HCT116 (cell line): Measurements from ENCODE around the gene SHH. TPM values are rescaled to one million over a fixed set of nuclear protein-coding genes. Genes with fewer than 3 reads are reported as not detected.

Source experiments
- ATAC-seq: fragments of 200-7000 bp; cut with Tn5 transposase; 2 replicates; pipeline ENCODE4 v1.9.1; 2020; ENCODE audit warnings: mild to moderate bottlenecking, moderate library complexity
- BruUV-seq: library from RNA; stranded (reverse); fragments of 400-500 nt; replicated peaks from 2 replicates; lab custom pipeline; 2021; lab: Mats Ljungman, UMichigan
- CTCF ChIA-PET: fragments of 300-600 bp; sonication (Branson Sonifier 250); formaldehyde crosslinking; loops from one replicate; lab custom pipeline; 2021; ENCODE audit warnings: antibody characterized with exemption; lab: Charles Lee
- POLR2A ChIA-PET: fragments of 300-600, 350-600 bp; sonication (Branson Sonifier 250); formaldehyde crosslinking; loops from one replicate; lab custom pipeline; 2021; ENCODE audit warnings: antibody characterized with exemption; lab: Charles Lee
- RAD21 ChIA-PET, 2 experiments: fragments of 300-600 bp; sonication (Branson Sonifier 250); formaldehyde crosslinking; loops; one replicate each; lab custom pipeline; 2023; ENCODE audit warnings: low total read pairs in 2 of 2; ENCODE audit not compliant: uncharacterized antibody in 2 of 2, unreplicated experiment in 2 of 2, low non-redundant PET in 1 of 2; lab: Charles Lee
- DNase-seq: peaks from one replicate; pipeline ENCODE4 v3.0.0-alpha.2; 2010; ENCODE audit warnings: low read depth, low spot score
- H2AFZ ChIP-seq: fragments of 200-600 bp; shearing (Covaris generic), sonication (generic); 2 replicates; pipeline ENCODE4 v1.6.1; 2017; ENCODE audit warnings: low read depth, mixed run types, mixed read lengths, antibody characterized with exemption, low read length; ENCODE audit not compliant: poor library complexity, severe bottlenecking
- H3K27ac ChIP-seq: 2 replicates; pipeline ENCODE4 v1.5.1; 2012; ENCODE audit warnings: low read depth, low read length
- H3K27me3 ChIP-seq: fragments of 200-600 bp; sonication (generic); 2 replicates; pipeline ENCODE4 v1.6.1; 2016; ENCODE audit warnings: mixed run types, low read length, mixed read lengths; ENCODE audit not compliant: insufficient read depth
- H3K36me3 ChIP-seq, 2 experiments: fragments of 200-500 bp in 1 of 2; fragments of 200-600 bp in 1 of 2; sonication (Bioruptor generic) in 1 of 2; sonication (generic) in 1 of 2; 2 replicates each; pipeline versions ENCODE4 v1.5.1 to v1.6.1; 2014 to 2016; ENCODE audit warnings: low read length in 2 of 2, inconsistent platforms in 1 of 2, mixed read lengths in 1 of 2, mixed run types in 1 of 2; ENCODE audit not compliant: insufficient read depth in 2 of 2, control insufficient read depth in 1 of 2
- H3K4me1 ChIP-seq, 2 experiments: fragments of 200-600 bp in 1 of 2; sonication (generic) in 1 of 2; 2 replicates each; pipeline versions ENCODE4 v1.5.1 to v1.6.1; 2012 to 2017; ENCODE audit warnings: low read length in 2 of 2, inconsistent platforms in 1 of 2, mild to moderate bottlenecking in 1 of 2, mixed read lengths in 1 of 2, mixed run types in 1 of 2, moderate library complexity in 1 of 2; ENCODE audit not compliant: insufficient read depth in 2 of 2, control insufficient read depth in 1 of 2
- H3K4me2 ChIP-seq: fragments of 200-600 bp; sonication (generic); 2 replicates; pipeline ENCODE4 v1.6.1; 2017; ENCODE audit warnings: mixed run types, low read length, mixed read lengths
- H3K4me3 ChIP-seq, 2 experiments: fragments of 200-600 bp in 1 of 2; sonication (generic) in 1 of 2; replicated peaks in 1 of 2; 2 replicates each; pipeline ENCODE4 v1.5.1; 2011 to 2016; ENCODE audit warnings: low read length in 2 of 2, control low read depth in 1 of 2, low read depth in 1 of 2, mild to moderate bottlenecking in 1 of 2, mixed read lengths in 1 of 2, mixed run types in 1 of 2
- H3K79me2 ChIP-seq: fragments of 200-600 bp; sonication (generic); 2 replicates; pipeline ENCODE4 v1.6.1; 2017; ENCODE audit warnings: mild to moderate bottlenecking, mixed run types, low read length, moderate library complexity, mixed read lengths; ENCODE audit not compliant: insufficient read depth
- H3K9ac ChIP-seq: fragments of 200-600 bp; sonication (generic); 2 replicates; pipeline ENCODE4 v1.6.1; 2016; ENCODE audit warnings: low read length, mixed read lengths
- H3K9me2 ChIP-seq: fragments of 200-600 bp; sonication (generic), shearing (Covaris generic); 2 replicates; pipeline ENCODE4 v1.6.1; 2017; ENCODE audit warnings: mixed run types, mild to moderate bottlenecking, moderate library complexity; ENCODE audit not compliant: insufficient read depth
- H3K9me3 ChIP-seq, 2 experiments: fragments of 200-500 bp in 1 of 2; fragments of 200-600 bp in 1 of 2; sonication (Bioruptor generic) in 1 of 2; sonication (generic) in 1 of 2; 2 replicates each; pipeline ENCODE4 v1.6.1; 2014 to 2017; ENCODE audit warnings: low read length in 2 of 2, mixed read lengths in 2 of 2, inconsistent platforms in 1 of 2, low read depth in 1 of 2, mild to moderate bottlenecking in 1 of 2, mixed run types in 1 of 2, moderate library complexity in 1 of 2; ENCODE audit not compliant: control insufficient read depth in 1 of 2, insufficient read depth in 1 of 2
- H4K20me1 ChIP-seq: fragments of 200-600 bp; sonication (generic), shearing (Covaris generic); 2 replicates; pipeline ENCODE4 v1.6.1; 2017; ENCODE audit warnings: mixed run types, mild to moderate bottlenecking, moderate library complexity; ENCODE audit not compliant: insufficient read depth
- ELF1 ChIP-seq: IDR thresholded peaks from 2 replicates; pipeline ENCODE4 v1.6.1; 2012; ENCODE audit warnings: low read depth, borderline replicate concordance
- EZH2 ChIP-seq: fragments of 200-600 bp; sonication (generic); IDR thresholded peaks from 2 replicates; pipeline ENCODE4 v1.6.1; 2017; ENCODE audit warnings: antibody characterized with exemption, mixed run types
- POLR2A ChIP-seq: IDR thresholded peaks from 2 replicates; pipeline ENCODE4 v1.7.0; 2011; ENCODE audit warnings: borderline replicate concordance; ENCODE audit not compliant: insufficient read depth, insufficient read length; ENCODE audit errors: extremely low read depth
- POLR2AphosphoS5 ChIP-seq: IDR thresholded peaks from 2 replicates; pipeline ENCODE4 v1.6.1; 2011; ENCODE audit warnings: mild to moderate bottlenecking, low read depth, low read length, moderate library complexity
- YY1 ChIP-seq: IDR thresholded peaks from 2 replicates; pipeline ENCODE4 v1.6.1; 2011; ENCODE audit warnings: low read length, low read depth, moderate library complexity, mild to moderate bottlenecking; ENCODE audit not compliant: insufficient replicate concordance; ENCODE audit errors: extremely low read depth
- intact Hi-C: fragments of 100-400 bp; cut with micrococcal nuclease; formaldehyde crosslinking; loops from 2 replicates; pipeline ENCODE4 v1.10.0; 2022
- total RNA-seq: library from RNA; stranded (reverse); gene quantifications from one replicate; pipeline ENCODE4 v1.2.1, GENCODE V29; 2021; ENCODE audit not compliant: unreplicated experiment
- TF ChIP-seq, protein P1 (sequence below): IDR thresholded peaks from 2 replicates; pipeline ENCODE4 v1.6.1; 2011; ENCODE audit warnings: mild to moderate bottlenecking, low read length, moderate library complexity; ENCODE audit not compliant: insufficient replicate concordance; ENCODE audit errors: extremely low read depth
- TF ChIP-seq, protein P2 (sequence below): IDR thresholded peaks from 2 replicates; pipeline ENCODE4 v1.6.1; 2012
- TF ChIP-seq, protein P3 (sequence below), 3 experiments: fragments of 200-600 bp in 1 of 3; sonication (generic) in 1 of 3; IDR thresholded peaks in 2 of 3; conservative IDR thresholded peaks in 1 of 3; 2 replicates each; pipeline ENCODE4 v1.5.1; 2012 to 2017; ENCODE audit warnings: low read depth in 2 of 3, low read length in 2 of 3, antibody characterized with exemption in 1 of 3, borderline replicate concordance in 1 of 3, control low read depth in 1 of 3, mild to moderate bottlenecking in 1 of 3, mixed read lengths in 1 of 3, mixed run types in 1 of 3, moderate library complexity in 1 of 3; ENCODE audit not compliant: insufficient read depth in 1 of 3

SHH gene
- total RNA-seq, 1 experiment from 2014 or later = 0.32 TPM

DNA sequence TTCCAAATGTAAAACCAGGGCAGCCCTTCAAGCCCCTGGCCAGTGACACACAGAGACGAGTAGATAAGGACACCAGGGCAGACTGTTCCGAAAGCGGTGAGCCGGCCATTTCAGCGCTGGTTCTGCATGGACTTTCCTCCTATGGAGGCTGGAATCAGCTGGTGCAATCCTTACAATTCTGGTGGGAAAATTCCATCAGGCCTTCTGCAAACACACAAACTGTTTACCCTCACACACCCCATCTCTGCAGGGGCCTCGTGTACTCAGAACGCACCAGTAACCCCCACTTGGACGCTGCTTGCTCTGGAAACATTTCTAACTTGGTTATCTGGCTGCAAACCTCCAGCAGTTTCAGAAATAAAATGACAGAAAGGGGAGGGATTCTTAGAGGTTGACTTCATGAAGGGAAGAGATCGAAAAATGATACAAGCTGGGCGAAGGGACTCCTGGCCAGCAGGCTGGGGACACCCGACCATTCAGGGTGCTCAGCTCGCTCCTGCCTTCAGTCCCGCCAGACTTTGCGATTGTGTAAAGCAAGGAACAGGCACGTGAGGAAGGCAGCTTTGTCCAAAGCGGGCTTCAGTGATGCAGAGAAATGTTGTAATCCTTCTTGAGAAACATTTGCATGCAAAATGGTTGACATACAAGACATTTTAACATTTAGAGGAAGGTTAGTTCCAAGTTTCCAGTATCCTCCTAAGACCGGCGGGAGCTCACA, 19.7 kb upstream of the SHH start:
- POLR2A ChIA-PET = no interaction called here
- DNase-seq (no peak), ATAC-seq (no peak)
- Histone ChIP-seq H3K79me2 (no peaks in the 10 kb centered on the region), H3K27ac (no peak overlapping the region), H2AFZ (no peak overlapping the region), H3K9me3 (no peaks in the 10 kb centered on the region), H3K4me3 (no peak overlapping the region), H4K20me1 (no peaks in the 10 kb centered on the region), H3K27me3 (no peaks in the 10 kb centered on the region), H3K36me3 (no peaks in the 10 kb centered on the region), H3K9me2 (no peaks in the 10 kb centered on the region), H3K4me2 (no peak overlapping the region), H3K9ac (no peak overlapping the region), H3K4me1 (peaks cover 0 to 3% of the 10 kb centered on the region in 2 experiments; a peak in 1 of 4 replicates)
- intact Hi-C loops = no loop called here
- CTCF ChIA-PET = no interaction called here
- TF ChIP-seq, protein P1, sequence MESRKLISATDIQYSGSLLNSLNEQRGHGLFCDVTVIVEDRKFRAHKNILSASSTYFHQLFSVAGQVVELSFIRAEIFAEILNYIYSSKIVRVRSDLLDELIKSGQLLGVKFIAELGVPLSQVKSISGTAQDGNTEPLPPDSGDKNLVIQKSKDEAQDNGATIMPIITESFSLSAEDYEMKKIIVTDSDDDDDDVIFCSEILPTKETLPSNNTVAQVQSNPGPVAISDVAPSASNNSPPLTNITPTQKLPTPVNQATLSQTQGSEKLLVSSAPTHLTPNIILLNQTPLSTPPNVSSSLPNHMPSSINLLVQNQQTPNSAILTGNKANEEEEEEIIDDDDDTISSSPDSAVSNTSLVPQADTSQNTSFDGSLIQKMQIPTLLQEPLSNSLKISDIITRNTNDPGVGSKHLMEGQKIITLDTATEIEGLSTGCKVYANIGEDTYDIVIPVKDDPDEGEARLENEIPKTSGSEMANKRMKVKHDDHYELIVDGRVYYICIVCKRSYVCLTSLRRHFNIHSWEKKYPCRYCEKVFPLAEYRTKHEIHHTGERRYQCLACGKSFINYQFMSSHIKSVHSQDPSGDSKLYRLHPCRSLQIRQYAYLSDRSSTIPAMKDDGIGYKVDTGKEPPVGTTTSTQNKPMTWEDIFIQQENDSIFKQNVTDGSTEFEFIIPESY = no peak
- RAD21 ChIA-PET = no interaction called here
- no TSS peak for BruUV-seq

DNA sequence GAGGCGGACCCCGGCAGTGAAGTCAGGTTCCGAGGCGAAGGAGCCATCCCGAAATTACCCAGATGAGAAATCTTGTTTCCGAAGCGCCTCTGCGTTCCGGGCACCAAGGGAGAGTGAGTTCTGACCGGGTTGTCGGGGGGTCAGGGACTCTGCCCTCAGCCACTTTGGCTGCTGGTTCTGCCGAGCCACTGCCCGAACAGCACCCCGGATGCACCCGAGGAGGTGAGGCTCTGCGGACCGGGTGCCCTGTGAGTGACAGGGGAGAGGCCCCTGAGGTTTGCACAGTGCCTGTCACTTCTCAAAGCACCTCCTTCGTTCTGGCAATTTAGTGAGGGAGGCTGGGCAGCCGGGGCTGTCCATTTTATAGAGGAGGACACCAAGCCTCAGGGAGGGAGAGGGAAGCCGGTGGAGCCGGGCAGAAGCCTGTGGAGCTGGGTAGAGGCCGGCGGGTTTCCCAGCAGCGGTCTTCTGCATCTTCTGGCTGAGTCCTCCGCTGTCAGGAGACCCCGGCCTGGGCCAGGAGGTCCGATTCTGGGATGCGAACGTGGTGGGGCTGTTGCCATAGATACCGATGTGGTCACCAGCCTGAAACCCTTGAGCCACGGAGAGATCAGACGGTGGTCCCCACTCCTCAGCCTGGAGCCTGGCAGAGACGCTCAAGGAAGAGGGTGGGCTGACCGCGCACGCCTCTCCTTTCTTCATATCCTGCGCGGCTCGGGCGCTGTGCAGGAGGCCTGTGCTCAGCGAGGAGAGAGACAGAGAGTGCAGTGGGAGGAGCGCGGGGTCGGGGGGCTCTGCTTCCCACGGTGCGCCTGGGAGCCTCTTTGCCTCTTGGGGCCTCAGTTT, 18.9 kb upstream of the SHH start:
- H3K27ac ChIP-seq = no peak overlapping the region
- BruUV-seq = no TSS peak
- H2AFZ ChIP-seq = no peak overlapping the region
- no peaks in the 10 kb centered on the region for H3K79me2 ChIP-seq
- H3K9me3 ChIP-seq = no peaks in the 10 kb centered on the region
- no peaks in the 10 kb centered on the region for H3K9me2 ChIP-seq
- ATAC-seq = no peak
- no peaks in the 10 kb centered on the region for H3K27me3 ChIP-seq
- CTCF ChIA-PET = no interaction called here
- peaks cover 0 to 3% of the 10 kb centered on the region in 2 experiments; a peak in 1 of 4 replicates for H3K4me1 ChIP-seq
- DNase-seq = no peak
- H3K4me2 ChIP-seq = no peak overlapping the region
- TF ChIP-seq EZH2 = no peak
- no peak for TF ChIP-seq POLR2AphosphoS5
- TF ChIP-seq, protein P2, sequence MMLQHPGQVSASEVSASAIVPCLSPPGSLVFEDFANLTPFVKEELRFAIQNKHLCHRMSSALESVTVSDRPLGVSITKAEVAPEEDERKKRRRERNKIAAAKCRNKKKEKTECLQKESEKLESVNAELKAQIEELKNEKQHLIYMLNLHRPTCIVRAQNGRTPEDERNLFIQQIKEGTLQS = no peak
- TF ChIP-seq YY1 = no peak
- TF ChIP-seq, protein P3, sequence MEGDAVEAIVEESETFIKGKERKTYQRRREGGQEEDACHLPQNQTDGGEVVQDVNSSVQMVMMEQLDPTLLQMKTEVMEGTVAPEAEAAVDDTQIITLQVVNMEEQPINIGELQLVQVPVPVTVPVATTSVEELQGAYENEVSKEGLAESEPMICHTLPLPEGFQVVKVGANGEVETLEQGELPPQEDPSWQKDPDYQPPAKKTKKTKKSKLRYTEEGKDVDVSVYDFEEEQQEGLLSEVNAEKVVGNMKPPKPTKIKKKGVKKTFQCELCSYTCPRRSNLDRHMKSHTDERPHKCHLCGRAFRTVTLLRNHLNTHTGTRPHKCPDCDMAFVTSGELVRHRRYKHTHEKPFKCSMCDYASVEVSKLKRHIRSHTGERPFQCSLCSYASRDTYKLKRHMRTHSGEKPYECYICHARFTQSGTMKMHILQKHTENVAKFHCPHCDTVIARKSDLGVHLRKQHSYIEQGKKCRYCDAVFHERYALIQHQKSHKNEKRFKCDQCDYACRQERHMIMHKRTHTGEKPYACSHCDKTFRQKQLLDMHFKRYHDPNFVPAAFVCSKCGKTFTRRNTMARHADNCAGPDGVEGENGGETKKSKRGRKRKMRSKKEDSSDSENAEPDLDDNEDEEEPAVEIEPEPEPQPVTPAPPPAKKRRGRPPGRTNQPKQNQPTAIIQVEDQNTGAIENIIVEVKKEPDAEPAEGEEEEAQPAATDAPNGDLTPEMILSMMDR (IDR thresholded peaks at IDR 0.05 in 2 of 3, conservative IDR thresholded peaks at IDR 0.05 in 1 of 3; ENCODE audit: borderline replicate concordance in 1 of 3, insufficient read depth in 1 of 3, low read depth in 2 of 3, low read length in 2 of 3) = no peak
- no peak for TF ChIP-seq POLR2A
- no peak for TF ChIP-seq ELF1
- TF ChIP-seq, all 23 proteins: peak for 0
- RAD21 ChIA-PET = no interaction called here
- Histone ChIP-seq H4K20me1 (no peaks in the 10 kb centered on the region), H3K9ac (no peak overlapping the region), H3K36me3 (no peaks in the 10 kb centered on the region), H3K4me3 (no peak overlapping the region)
- POLR2A ChIA-PET = no interaction called here
- intact Hi-C loops = no loop called here
